GM12873 (cell line): ENCODE measurements around the gene UGT1A4.

Experiments used
- CTCF ChIP-seq: IDR thresholded peaks from 2 replicates; pipeline ENCODE4 v1.5.1; 2012; ENCODE audit warnings: low read depth, mild to moderate bottlenecking, moderate library complexity, low read length, control low read depth; ENCODE audit not compliant: insufficient read depth; ENCODE audit errors: missing control alignments

Gene UGT1A4

GRCh38 chr2:233712611-233713261, 5.8 kb upstream of the UGT1A4 start, which contains the start of gene UGT1A5:
Gene UGT1A5, plus strand, starts transcription at chr2:233712907. Its CDS starts 85 bp downstream, at chr2:233712992.
- no peak for TF ChIP-seq CTCF

- TF ChIP-seq CTCF = no peak
Observed at GRCh38 chr2:233713262-233713615, 5.3 kb upstream of the UGT1A4 start.

GRCh38 chr2:233714121-233714520, 4.4 kb upstream of the UGT1A4 start:
- no peak for TF ChIP-seq CTCF

GRCh38 chr2:233728723-233729301, 10.3 kb downstream of the UGT1A4 start, which contains the start of gene UGT1A3:
Gene UGT1A3, plus strand, starts transcription at chr2:233729042. Its CDS starts 85 bp downstream, at chr2:233729127.
- TF ChIP-seq CTCF = no peak

- TF ChIP-seq CTCF = no peak
Observed at GRCh38 chr2:233740870-233741269, 22.3 kb downstream of the UGT1A4 start.

- no peak for TF ChIP-seq CTCF
Observed at GRCh38 chr2:233743464-233744259, 25.1 kb downstream of the UGT1A4 start.
